ENCODE data around the gene LMF1.

LMF1 gene

GRCh38 chr16:1013593-1013900, 42.8 kb upstream of the LMF1 start:
- TF ChIP-seq CTCF (IDR thresholded peaks at IDR 0.05; ENCODE audit: low read depth, low read length), result no peak
- no peak overlapping the region for H3K4me3 ChIP-seq (ENCODE audit: low read depth, low read length)
- in situ Hi-C loops (cut with HindIII; ENCODE audit: low sequenced_read_pairs), result no loop called here
- DNase-seq (ENCODE audit: low read depth, low spot score), result no peak

GRCh38 chr16:1012722-1013592, 42.2 kb upstream of the LMF1 start:
- no peak for TF ChIP-seq CTCF (IDR thresholded peaks at IDR 0.05; ENCODE audit: low read depth, low read length)

GRCh38 chr16:1012135-1012534, 41.4 kb upstream of the LMF1 start:
- no peak for TF ChIP-seq CTCF (IDR thresholded peaks at IDR 0.05; ENCODE audit: low read depth, low read length)
- in situ Hi-C loops (cut with HindIII; ENCODE audit: low sequenced_read_pairs), result no loop called here
- H3K4me3 ChIP-seq (ENCODE audit: low read depth, low read length), result no peak overlapping the region
- no peak for DNase-seq (ENCODE audit: low read depth, low spot score)

More at GRCh38 chr16:1012722-1013592, 42.2 kb upstream of the LMF1 start:
- in situ Hi-C loops (cut with HindIII; ENCODE audit: low sequenced_read_pairs), result no loop called here
- DNase-seq (ENCODE audit: low read depth, low spot score), result no peak
- no peak overlapping the region for H3K4me3 ChIP-seq (ENCODE audit: low read depth, low read length)

GRCh38 chr16:1011316-1012082, 40.7 kb upstream of the LMF1 start:
- in situ Hi-C loops (cut with HindIII; ENCODE audit: low sequenced_read_pairs), result no loop called here
- TF ChIP-seq CTCF (IDR thresholded peaks at IDR 0.05; ENCODE audit: low read depth, low read length), result no peak
- no peak overlapping the region for H3K4me3 ChIP-seq (ENCODE audit: low read depth, low read length)
- DNase-seq (ENCODE audit: low read depth, low spot score), result no peak

GRCh38 chr16:1010815-1011214, 40.0 kb upstream of the LMF1 start:
- DNase-seq (ENCODE audit: low read depth, low spot score), result no peak
- no peak for TF ChIP-seq CTCF (IDR thresholded peaks at IDR 0.05; ENCODE audit: low read depth, low read length)
- no peak overlapping the region for H3K4me3 ChIP-seq (ENCODE audit: low read depth, low read length)
- in situ Hi-C loops (cut with HindIII; ENCODE audit: low sequenced_read_pairs), result no loop called here

- H3K4me3 ChIP-seq (ENCODE audit: low read depth, low read length), result no peak overlapping the region
- in situ Hi-C loops (cut with HindIII; ENCODE audit: low sequenced_read_pairs), result no loop called here
- no peak for TF ChIP-seq CTCF (IDR thresholded peaks at IDR 0.05; ENCODE audit: low read depth, low read length)
- DNase-seq (ENCODE audit: low read depth, low spot score), result no peak
Measured at GRCh38 chr16:1010251-1010650, 39.5 kb upstream of the LMF1 start.

Measured in astrocyte of the spinal cord (primary cell).